ENCODE results near the gene ZMIZ1. TPM values are rescaled to one million over a fixed set of nuclear protein-coding genes. Genes with fewer than 3 reads are reported as not detected.

ZMIZ1 gene
- total RNA-seq, 1 experiment from 2014 or later, result 28.4 TPM

DNA sequence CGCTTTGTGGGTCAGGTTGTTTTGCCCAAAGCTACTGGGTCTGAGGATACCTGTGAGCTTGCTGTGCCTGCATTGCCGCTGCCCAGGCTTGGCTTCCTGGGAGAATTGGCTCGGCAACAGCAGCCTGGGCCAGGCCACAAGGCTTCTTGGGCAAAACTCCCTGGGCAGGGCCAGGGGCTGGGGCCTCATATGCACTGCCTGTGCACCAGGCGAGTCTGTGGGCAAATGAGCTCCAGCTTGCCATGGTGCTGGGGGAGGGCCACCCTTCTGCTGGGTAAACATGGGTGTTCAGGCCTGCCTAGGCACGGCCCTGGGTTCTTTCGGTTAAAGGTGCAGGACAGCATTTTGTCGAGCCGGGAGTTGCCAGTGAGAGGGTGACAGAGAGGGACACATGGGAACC lies 19.4 kb downstream of the ZMIZ1 start:
- intact Hi-C loops (cut with micrococcal nuclease), result no loop called here
- H3K36me3 ChIP-seq (ENCODE audit: control insufficient read depth in 1 of 2, insufficient read depth in 2 of 2, low read length in 2 of 2), result no peaks in the 10 kb centered on the region
- no TSS peak for BruUV-seq (replicated peaks)
- CTCF ChIA-PET, result no interaction called here
- no peak for DNase-seq (ENCODE audit: low read depth, low spot score)
- peaks cover 20 to 21% of the 10 kb centered on the region in 2 experiments for H3K4me1 ChIP-seq (ENCODE audit: control insufficient read depth in 1 of 2, insufficient read depth in 2 of 2, low read length in 2 of 2)
- H2AFZ ChIP-seq (ENCODE audit: low read depth, low read length, poor library complexity, severe bottlenecking), result no peak overlapping the region
- RAD21 ChIA-PET (ENCODE audit: low non-redundant PET in 1 of 2, low total read pairs in 2 of 2, uncharacterized antibody in 2 of 2, unreplicated experiment in 2 of 2), result interaction anchor here in 1 of 2 experiments (0.6 kb wide), 1 partner anchor 132 kb away, joined by 3 read pairs; no protein-coding TSS in a partner anchor
- peaks cover 60% of the 10 kb centered on the region; the same call in 1 of the 2 replicates for H3K79me2 ChIP-seq (ENCODE audit: insufficient read depth, low read length)
- POLR2A ChIA-PET, result no interaction called here
- H3K4me3 ChIP-seq (replicated peaks in 1 of 2; ENCODE audit: low read depth in 1 of 2, low read length in 2 of 2), result no peak overlapping the region
- H3K9me3 ChIP-seq (ENCODE audit: control insufficient read depth in 1 of 2, insufficient read depth in 1 of 2, low read depth in 1 of 2, low read length in 2 of 2), result no peaks in the 10 kb centered on the region
- H4K20me1 ChIP-seq (ENCODE audit: insufficient read depth), result no peaks in the 10 kb centered on the region
- H3K27me3 ChIP-seq (ENCODE audit: insufficient read depth, low read length), result no peaks in the 10 kb centered on the region
- H3K27ac ChIP-seq (ENCODE audit: low read depth, low read length), result no peak overlapping the region
- no peaks in the 10 kb centered on the region for H3K9me2 ChIP-seq (ENCODE audit: insufficient read depth)
- no peak for ATAC-seq
- TF ChIP-seq ZFX (IDR thresholded peaks at IDR 0.05) (no peak), SIN3A (IDR thresholded peaks at IDR 0.05; ENCODE audit: low read depth) (no peak), SP1 (IDR thresholded peaks at IDR 0.05; ENCODE audit: low read depth) (no peak), RAD21 (IDR thresholded peaks at IDR 0.05; ENCODE audit: low read depth) (no peak), POLR2A (IDR thresholded peaks at IDR 0.05; ENCODE audit: borderline replicate concordance, extremely low read depth, insufficient read depth, insufficient read length) (no peak), FOSL1 (IDR thresholded peaks at IDR 0.05; ENCODE audit: low read depth) (no peak), YY1 (IDR thresholded peaks at IDR 0.05; ENCODE audit: extremely low read depth, insufficient replicate concordance, low read depth, low read length) (no peak), CEBPB (IDR thresholded peaks at IDR 0.05; ENCODE audit: low read depth) (no peak), EZH2phosphoT487 (IDR thresholded peaks at IDR 0.05; ENCODE audit: borderline replicate concordance) (no peak), POLR2AphosphoS5 (IDR thresholded peaks at IDR 0.05; ENCODE audit: low read depth, low read length) (no peak), EZH2 (IDR thresholded peaks at IDR 0.05) (no peak), JUND (IDR thresholded peaks at IDR 0.05) (no peak)
- TF ChIP-seq, protein P1, sequence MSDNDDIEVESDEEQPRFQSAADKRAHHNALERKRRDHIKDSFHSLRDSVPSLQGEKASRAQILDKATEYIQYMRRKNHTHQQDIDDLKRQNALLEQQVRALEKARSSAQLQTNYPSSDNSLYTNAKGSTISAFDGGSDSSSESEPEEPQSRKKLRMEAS (IDR thresholded peaks at IDR 0.05), result no peak
- TF ChIP-seq, protein P2, sequence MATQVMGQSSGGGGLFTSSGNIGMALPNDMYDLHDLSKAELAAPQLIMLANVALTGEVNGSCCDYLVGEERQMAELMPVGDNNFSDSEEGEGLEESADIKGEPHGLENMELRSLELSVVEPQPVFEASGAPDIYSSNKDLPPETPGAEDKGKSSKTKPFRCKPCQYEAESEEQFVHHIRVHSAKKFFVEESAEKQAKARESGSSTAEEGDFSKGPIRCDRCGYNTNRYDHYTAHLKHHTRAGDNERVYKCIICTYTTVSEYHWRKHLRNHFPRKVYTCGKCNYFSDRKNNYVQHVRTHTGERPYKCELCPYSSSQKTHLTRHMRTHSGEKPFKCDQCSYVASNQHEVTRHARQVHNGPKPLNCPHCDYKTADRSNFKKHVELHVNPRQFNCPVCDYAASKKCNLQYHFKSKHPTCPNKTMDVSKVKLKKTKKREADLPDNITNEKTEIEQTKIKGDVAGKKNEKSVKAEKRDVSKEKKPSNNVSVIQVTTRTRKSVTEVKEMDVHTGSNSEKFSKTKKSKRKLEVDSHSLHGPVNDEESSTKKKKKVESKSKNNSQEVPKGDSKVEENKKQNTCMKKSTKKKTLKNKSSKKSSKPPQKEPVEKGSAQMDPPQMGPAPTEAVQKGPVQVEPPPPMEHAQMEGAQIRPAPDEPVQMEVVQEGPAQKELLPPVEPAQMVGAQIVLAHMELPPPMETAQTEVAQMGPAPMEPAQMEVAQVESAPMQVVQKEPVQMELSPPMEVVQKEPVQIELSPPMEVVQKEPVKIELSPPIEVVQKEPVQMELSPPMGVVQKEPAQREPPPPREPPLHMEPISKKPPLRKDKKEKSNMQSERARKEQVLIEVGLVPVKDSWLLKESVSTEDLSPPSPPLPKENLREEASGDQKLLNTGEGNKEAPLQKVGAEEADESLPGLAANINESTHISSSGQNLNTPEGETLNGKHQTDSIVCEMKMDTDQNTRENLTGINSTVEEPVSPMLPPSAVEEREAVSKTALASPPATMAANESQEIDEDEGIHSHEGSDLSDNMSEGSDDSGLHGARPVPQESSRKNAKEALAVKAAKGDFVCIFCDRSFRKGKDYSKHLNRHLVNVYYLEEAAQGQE (IDR thresholded peaks at IDR 0.05; ENCODE audit: low read depth), result no peak
- TF ChIP-seq, protein P3, sequence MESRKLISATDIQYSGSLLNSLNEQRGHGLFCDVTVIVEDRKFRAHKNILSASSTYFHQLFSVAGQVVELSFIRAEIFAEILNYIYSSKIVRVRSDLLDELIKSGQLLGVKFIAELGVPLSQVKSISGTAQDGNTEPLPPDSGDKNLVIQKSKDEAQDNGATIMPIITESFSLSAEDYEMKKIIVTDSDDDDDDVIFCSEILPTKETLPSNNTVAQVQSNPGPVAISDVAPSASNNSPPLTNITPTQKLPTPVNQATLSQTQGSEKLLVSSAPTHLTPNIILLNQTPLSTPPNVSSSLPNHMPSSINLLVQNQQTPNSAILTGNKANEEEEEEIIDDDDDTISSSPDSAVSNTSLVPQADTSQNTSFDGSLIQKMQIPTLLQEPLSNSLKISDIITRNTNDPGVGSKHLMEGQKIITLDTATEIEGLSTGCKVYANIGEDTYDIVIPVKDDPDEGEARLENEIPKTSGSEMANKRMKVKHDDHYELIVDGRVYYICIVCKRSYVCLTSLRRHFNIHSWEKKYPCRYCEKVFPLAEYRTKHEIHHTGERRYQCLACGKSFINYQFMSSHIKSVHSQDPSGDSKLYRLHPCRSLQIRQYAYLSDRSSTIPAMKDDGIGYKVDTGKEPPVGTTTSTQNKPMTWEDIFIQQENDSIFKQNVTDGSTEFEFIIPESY (IDR thresholded peaks at IDR 0.05; ENCODE audit: extremely low read depth, insufficient replicate concordance, low read length), result no peak
- TF ChIP-seq, protein P4, sequence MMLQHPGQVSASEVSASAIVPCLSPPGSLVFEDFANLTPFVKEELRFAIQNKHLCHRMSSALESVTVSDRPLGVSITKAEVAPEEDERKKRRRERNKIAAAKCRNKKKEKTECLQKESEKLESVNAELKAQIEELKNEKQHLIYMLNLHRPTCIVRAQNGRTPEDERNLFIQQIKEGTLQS (IDR thresholded peaks at IDR 0.05), result no peak
- H3K9ac ChIP-seq (ENCODE audit: low read length), result no peak overlapping the region
- H3K4me2 ChIP-seq (ENCODE audit: low read length), result no peak overlapping the region
